Sigmoid colon (tissue), 4 donors: ENCODE data around the gene BLID.

Source experiments
- POLR2A ChIP-seq, 2 donors: fragments of 450-650 bp; IDR thresholded peaks; one replicate each; pipeline ENCODE4 v1.6.1; 2016; ENCODE audit warnings: antibody characterized with exemption in 2 of 2, mild to moderate bottlenecking in 2 of 2, moderate library complexity in 2 of 2
- POLR2AphosphoS5 ChIP-seq, 4 donors: sonication (generic); formaldehyde crosslinking; IDR thresholded peaks; one replicate each; pipeline ENCODE4 v1.6.1; 2017; ENCODE audit warnings: antibody characterized with exemption in 4 of 4
- TF ChIP-seq, protein P1 (sequence below), 4 experiments: fragments of 450-650 bp in 3 of 4; fragments of 200-600 bp in 1 of 4; IDR thresholded peaks; one replicate each; pipeline ENCODE4 v1.5.1; 2016 to 2019; ENCODE audit warnings: antibody characterized with exemption in 4 of 4, mild to moderate bottlenecking in 3 of 4, moderate library complexity in 2 of 4

DNA sequence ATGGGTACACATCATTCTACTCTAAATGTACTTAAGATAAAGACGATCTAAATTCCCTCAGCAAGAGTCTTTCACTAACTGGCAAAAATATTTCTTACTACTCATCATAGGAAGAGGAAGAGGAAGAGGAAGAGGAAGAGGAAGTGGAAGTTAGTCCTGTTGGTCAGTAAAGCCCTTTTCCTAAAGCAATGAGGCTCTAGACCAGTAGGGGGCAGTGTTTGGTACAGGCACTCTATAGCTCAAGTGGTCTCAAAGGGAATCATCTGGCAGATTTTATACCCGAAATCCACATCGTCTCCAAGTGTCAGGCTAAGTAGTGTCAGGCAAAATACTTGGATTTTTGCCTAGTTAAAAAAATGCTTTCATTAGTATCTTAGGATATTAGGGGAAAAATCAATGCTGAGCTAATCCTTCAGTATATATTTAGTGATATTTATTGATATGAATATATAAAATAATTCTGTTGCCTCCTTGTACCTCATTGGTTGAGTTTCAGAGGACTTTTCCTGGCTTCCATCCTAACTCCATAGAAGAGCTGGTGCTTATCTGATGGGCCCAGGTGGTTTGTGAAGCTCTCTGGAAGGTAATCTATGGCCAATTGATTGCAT lies 7.7 kb downstream of the BLID start:
- TF ChIP-seq, protein P1, sequence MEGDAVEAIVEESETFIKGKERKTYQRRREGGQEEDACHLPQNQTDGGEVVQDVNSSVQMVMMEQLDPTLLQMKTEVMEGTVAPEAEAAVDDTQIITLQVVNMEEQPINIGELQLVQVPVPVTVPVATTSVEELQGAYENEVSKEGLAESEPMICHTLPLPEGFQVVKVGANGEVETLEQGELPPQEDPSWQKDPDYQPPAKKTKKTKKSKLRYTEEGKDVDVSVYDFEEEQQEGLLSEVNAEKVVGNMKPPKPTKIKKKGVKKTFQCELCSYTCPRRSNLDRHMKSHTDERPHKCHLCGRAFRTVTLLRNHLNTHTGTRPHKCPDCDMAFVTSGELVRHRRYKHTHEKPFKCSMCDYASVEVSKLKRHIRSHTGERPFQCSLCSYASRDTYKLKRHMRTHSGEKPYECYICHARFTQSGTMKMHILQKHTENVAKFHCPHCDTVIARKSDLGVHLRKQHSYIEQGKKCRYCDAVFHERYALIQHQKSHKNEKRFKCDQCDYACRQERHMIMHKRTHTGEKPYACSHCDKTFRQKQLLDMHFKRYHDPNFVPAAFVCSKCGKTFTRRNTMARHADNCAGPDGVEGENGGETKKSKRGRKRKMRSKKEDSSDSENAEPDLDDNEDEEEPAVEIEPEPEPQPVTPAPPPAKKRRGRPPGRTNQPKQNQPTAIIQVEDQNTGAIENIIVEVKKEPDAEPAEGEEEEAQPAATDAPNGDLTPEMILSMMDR (IDR thresholded peaks at IDR 0.05), result peak in 3 of 4 experiments; percentile 13 to 46 (median 21)
- TF ChIP-seq POLR2A (IDR thresholded peaks at IDR 0.05), result no peak
- TF ChIP-seq POLR2AphosphoS5 (IDR thresholded peaks at IDR 0.05), result no peak
